Neural progenitor cell (in vitro differentiated cells): Measurements from ENCODE around the gene RIBC1. TPM values are rescaled to one million over a fixed set of nuclear protein-coding genes. Genes with fewer than 3 reads are reported as not detected.
"Not testable (repeated sequence)": the region's sequence is repeated elsewhere in the genome, so short reads cannot be mapped to it uniquely, and the experiment has no call there.

Experiments
- DNase-seq: peaks from one replicate; pipeline ENCODE4 v3.0.0-alpha.2; 2016; ENCODE audit warnings: low spot score
- H2AFZ ChIP-seq: fragments of 200-600 bp; sonication (generic); replicated peaks from 2 replicates; pipeline ENCODE4 v1.6.1; 2016; ENCODE audit warnings: antibody characterized with exemption
- H3F3A ChIP-seq: fragments of 200-600 bp; sonication (generic); 2 replicates; pipeline ENCODE4 v1.6.1; 2016; ENCODE audit warnings: antibody characterized with exemption, low read depth
- H3K27ac ChIP-seq: fragments of 200-600 bp; sonication (generic); 2 replicates; pipeline ENCODE4 v1.5.1; 2016; ENCODE audit warnings: mild to moderate bottlenecking
- H3K27me3 ChIP-seq: fragments of 200-600 bp; sonication (generic); 2 replicates; pipeline ENCODE4 v1.6.1; 2016; ENCODE audit warnings: mild to moderate bottlenecking, moderate library complexity
- H3K36me3 ChIP-seq: fragments of 200-600 bp; sonication (generic); 2 replicates; pipeline ENCODE4 v1.5.1; 2016
- H3K4me1 ChIP-seq: fragments of 200-600 bp; sonication (generic); 2 replicates; pipeline ENCODE4 v1.6.1; 2016; ENCODE audit warnings: mixed run types
- H3K4me2 ChIP-seq: fragments of 200-600 bp; sonication (generic); 2 replicates; pipeline ENCODE4 v1.6.1; 2016
- H3K4me3 ChIP-seq: fragments of 200-600 bp; sonication (generic); 2 replicates; pipeline ENCODE4 v1.5.1; 2016
- H3K79me2 ChIP-seq: fragments of 200-600 bp; sonication (generic); 2 replicates; pipeline ENCODE4 v1.6.1; 2016; ENCODE audit warnings: low read depth
- H3K9ac ChIP-seq: fragments of 200-600 bp; sonication (generic); 2 replicates; pipeline ENCODE4 v1.6.1; 2016
- H3K9me3 ChIP-seq: fragments of 200-600 bp; sonication (generic); 2 replicates; pipeline ENCODE4 v1.5.1; 2016; ENCODE audit warnings: low read depth
- H4K20me1 ChIP-seq: fragments of 200-600 bp; sonication (generic); 2 replicates; pipeline ENCODE4 v1.6.1; 2016; ENCODE audit warnings: low read depth
- H3K27ac Mint-ChIP-seq: 3 replicates; pipeline ENCODE4 v1.8.0; 2021; ENCODE audit warnings: mixed read lengths
- H3K27me3 Mint-ChIP-seq: 2 replicates; pipeline ENCODE4 v1.8.0; 2022; ENCODE audit warnings: low read depth, mild to moderate bottlenecking, inconsistent platforms, moderate library complexity, mixed read lengths; ENCODE audit not compliant: insufficient read depth
- H3K36me3 Mint-ChIP-seq: 3 replicates; pipeline ENCODE4 v1.8.0; 2021; ENCODE audit warnings: mixed read lengths
- H3K4me1 Mint-ChIP-seq: 3 replicates; pipeline ENCODE4 v1.8.0; 2021; ENCODE audit warnings: mixed read lengths
- H3K4me3 Mint-ChIP-seq: 3 replicates; pipeline ENCODE4 v1.8.0; 2021; ENCODE audit warnings: mild to moderate bottlenecking, moderate library complexity, mixed read lengths
- H3K9me3 Mint-ChIP-seq: 3 replicates; pipeline ENCODE4 v1.8.0; 2020; ENCODE audit warnings: mixed read lengths
- EZH2 ChIP-seq: fragments of 200-600 bp; sonication (generic); IDR thresholded peaks from 2 replicates; pipeline ENCODE4 v1.6.1; 2017; ENCODE audit warnings: antibody characterized with exemption, mild to moderate bottlenecking, moderate library complexity
- EZH2phosphoT487 ChIP-seq: fragments of 200-600 bp; sonication (generic); IDR thresholded peaks from 2 replicates; pipeline ENCODE4 v1.6.1; 2017; ENCODE audit warnings: antibody characterized with exemption
- total RNA-seq: library from RNA; depleted of rRNA; stranded (reverse); fragments of >200 nt; gene quantifications from 2 replicates; pipeline ENCODE4 v1.2.3, GENCODE V29; 2015; ENCODE audit warnings: low replicate concordance
- TF ChIP-seq, protein P1 (sequence below): fragments of 200-600 bp; sonication (generic); IDR thresholded peaks from 2 replicates; pipeline ENCODE4 v1.5.1; 2017; ENCODE audit warnings: antibody characterized with exemption, mild to moderate bottlenecking

The RIBC1 gene
- total RNA-seq, 1 donor from 2014 or later = 0.62 TPM

DNA sequence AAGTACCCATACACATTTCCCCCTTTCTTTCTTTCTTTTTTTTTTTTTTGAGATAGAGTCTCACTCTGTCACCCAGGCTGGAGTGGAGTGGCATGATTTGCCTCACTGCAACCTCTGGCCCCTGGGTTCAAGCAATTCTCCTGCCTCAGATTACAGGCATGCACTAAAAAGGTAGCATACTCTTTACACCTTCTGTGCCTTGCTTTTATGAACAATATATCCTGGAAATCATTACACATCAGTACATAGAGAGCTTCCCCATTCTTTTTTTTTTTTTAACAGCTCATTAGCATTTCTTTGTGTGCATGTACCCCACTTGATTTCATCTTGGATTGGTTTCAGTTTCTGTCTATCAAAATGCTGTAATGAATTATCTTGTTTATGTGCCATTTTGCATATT is 30.1 kb downstream of the RIBC1 start:
- Mint-ChIP-seq H3K27me3 (no peaks in the 10 kb centered on the region), H3K4me1 (no peaks in the 10 kb centered on the region), H3K27ac (no peak overlapping the region), H3K9me3 (peaks cover 9% of the 10 kb centered on the region), H3K4me3 (no peak overlapping the region), H3K36me3 (no peaks in the 10 kb centered on the region)
- Histone ChIP-seq H3K9me3 (no peaks in the 10 kb centered on the region), H4K20me1 (no peaks in the 10 kb centered on the region), H3K4me1 (no peaks in the 10 kb centered on the region), H3K27me3 (no peaks in the 10 kb centered on the region), H3K79me2 (no peaks in the 10 kb centered on the region), H3K9ac (no peak overlapping the region), H2AFZ (no peak overlapping the region), H3K4me2 (no peak overlapping the region), H3F3A (no peaks in the 10 kb centered on the region), H3K36me3 (no peaks in the 10 kb centered on the region), H3K4me3 (no peak overlapping the region), H3K27ac (no peak overlapping the region)
- DNase-seq = no peak
- no peak for TF ChIP-seq EZH2phosphoT487

- no peaks in the 10 kb centered on the region for H3K27me3 ChIP-seq
- H3K36me3 ChIP-seq = no peaks in the 10 kb centered on the region
- no peaks in the 10 kb centered on the region for H3K4me1 ChIP-seq
- H3K4me2 ChIP-seq = no peak overlapping the region
- H3K4me3 ChIP-seq = no peak overlapping the region
- no peaks in the 10 kb centered on the region for H3K9me3 ChIP-seq
- H4K20me1 ChIP-seq = no peaks in the 10 kb centered on the region
- no peaks in the 10 kb centered on the region for H3K36me3 Mint-ChIP-seq
- no peaks in the 10 kb centered on the region for H3F3A ChIP-seq
- no peak for DNase-seq
- no peak overlapping the region for H3K27ac ChIP-seq
- H3K4me3 Mint-ChIP-seq = no peak overlapping the region
- H3K9ac ChIP-seq = no peak overlapping the region
- no peaks in the 10 kb centered on the region for H3K27me3 Mint-ChIP-seq
- TF ChIP-seq EZH2phosphoT487 (no peak), EZH2 (no peak)
- TF ChIP-seq, protein P1, sequence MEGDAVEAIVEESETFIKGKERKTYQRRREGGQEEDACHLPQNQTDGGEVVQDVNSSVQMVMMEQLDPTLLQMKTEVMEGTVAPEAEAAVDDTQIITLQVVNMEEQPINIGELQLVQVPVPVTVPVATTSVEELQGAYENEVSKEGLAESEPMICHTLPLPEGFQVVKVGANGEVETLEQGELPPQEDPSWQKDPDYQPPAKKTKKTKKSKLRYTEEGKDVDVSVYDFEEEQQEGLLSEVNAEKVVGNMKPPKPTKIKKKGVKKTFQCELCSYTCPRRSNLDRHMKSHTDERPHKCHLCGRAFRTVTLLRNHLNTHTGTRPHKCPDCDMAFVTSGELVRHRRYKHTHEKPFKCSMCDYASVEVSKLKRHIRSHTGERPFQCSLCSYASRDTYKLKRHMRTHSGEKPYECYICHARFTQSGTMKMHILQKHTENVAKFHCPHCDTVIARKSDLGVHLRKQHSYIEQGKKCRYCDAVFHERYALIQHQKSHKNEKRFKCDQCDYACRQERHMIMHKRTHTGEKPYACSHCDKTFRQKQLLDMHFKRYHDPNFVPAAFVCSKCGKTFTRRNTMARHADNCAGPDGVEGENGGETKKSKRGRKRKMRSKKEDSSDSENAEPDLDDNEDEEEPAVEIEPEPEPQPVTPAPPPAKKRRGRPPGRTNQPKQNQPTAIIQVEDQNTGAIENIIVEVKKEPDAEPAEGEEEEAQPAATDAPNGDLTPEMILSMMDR = no peak
- H3K9me3 Mint-ChIP-seq = peaks cover 9% of the 10 kb centered on the region
- no peaks in the 10 kb centered on the region for H3K79me2 ChIP-seq
- no peak overlapping the region for H3K27ac Mint-ChIP-seq
- H3K4me1 Mint-ChIP-seq = no peaks in the 10 kb centered on the region
- no peak overlapping the region for H2AFZ ChIP-seq
Observed at GRCh38 chrX:53456254-53456653, 33.6 kb downstream of the RIBC1 start.

GRCh38 chrX:53458082-53458481 is 35.4 kb downstream of the RIBC1 start:
- Histone ChIP-seq H3K9me3 (no peaks in the 10 kb centered on the region), H3K4me1 (no peaks in the 10 kb centered on the region), H3F3A (no peaks in the 10 kb centered on the region), H3K27ac (no peak overlapping the region), H4K20me1 (no peaks in the 10 kb centered on the region), H3K27me3 (no peaks in the 10 kb centered on the region), H3K4me3 (no peak overlapping the region), H3K36me3 (no peaks in the 10 kb centered on the region), H3K4me2 (no peak overlapping the region), H2AFZ (no peak overlapping the region), H3K9ac (no peak overlapping the region), H3K79me2 (no peaks in the 10 kb centered on the region)
- TF ChIP-seq EZH2 = no peak
- TF ChIP-seq, protein P1 = no peak
- TF ChIP-seq EZH2phosphoT487 = no peak
- no peak for DNase-seq
- H3K27ac Mint-ChIP-seq = no peak overlapping the region
- H3K27me3 Mint-ChIP-seq = no peaks in the 10 kb centered on the region
- peaks cover 10% of the 10 kb centered on the region for H3K9me3 Mint-ChIP-seq
- H3K4me1 Mint-ChIP-seq = no peaks in the 10 kb centered on the region
- H3K4me3 Mint-ChIP-seq = no peak overlapping the region
- H3K36me3 Mint-ChIP-seq = no peaks in the 10 kb centered on the region

GRCh38 chrX:53468659-53469058 is 46.0 kb downstream of the RIBC1 start:
- H3K36me3 Mint-ChIP-seq, H4K20me1 ChIP-seq, H3K36me3 ChIP-seq, H3K27me3 Mint-ChIP-seq, H3K9me3 ChIP-seq, H3K27ac Mint-ChIP-seq, H3K4me1 ChIP-seq, H3K4me3 Mint-ChIP-seq, H3K27me3 ChIP-seq, H3K27ac ChIP-seq, H3K79me2 ChIP-seq, DNase-seq, H3K4me2 ChIP-seq, H3K4me1 Mint-ChIP-seq, H2AFZ ChIP-seq, H3F3A ChIP-seq, H3K9ac ChIP-seq, H3K4me3 ChIP-seq: not testable (repeated sequence)
- H3K9me3 Mint-ChIP-seq = peaks cover 13% of the 10 kb centered on the region
